Measurements from ENCODE around the gene SFRP2. TPM values are rescaled to one million over a fixed set of nuclear protein-coding genes. Genes with fewer than 3 reads are reported as not detected.

Gene SFRP2
- total and polyA plus RNA-seq, 2 donors from 2014 or later, result 4.1 TPM; not detected in 1

DNA sequence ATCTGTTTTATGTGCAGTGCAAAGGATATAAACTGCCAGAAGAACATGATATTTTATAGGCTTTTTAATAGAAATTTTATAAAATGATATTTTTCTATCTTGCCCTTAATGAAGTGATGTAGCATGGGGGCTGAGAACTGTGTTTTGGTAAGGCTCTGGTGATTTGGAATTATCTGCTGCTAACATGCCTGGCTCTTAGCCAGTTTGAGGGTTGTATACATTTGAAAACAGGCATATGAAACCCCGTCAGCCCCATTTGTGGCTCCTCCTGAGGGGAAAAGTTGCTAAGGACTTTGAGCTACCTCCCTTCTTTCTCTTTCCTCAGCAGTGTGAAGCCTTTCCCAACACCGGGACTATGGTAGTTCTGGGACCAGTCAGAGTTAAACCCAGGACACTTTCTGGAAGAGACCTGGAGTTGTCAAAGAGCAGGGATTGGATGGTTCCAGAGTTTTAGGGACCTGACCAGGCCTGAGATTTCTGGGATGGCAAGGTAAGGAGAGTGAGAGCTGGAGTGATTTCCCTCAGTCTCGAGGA is 4.7 kb downstream of the SFRP2 start:
- intact Hi-C loops (cut with DNase I), result no loop called here

DNA sequence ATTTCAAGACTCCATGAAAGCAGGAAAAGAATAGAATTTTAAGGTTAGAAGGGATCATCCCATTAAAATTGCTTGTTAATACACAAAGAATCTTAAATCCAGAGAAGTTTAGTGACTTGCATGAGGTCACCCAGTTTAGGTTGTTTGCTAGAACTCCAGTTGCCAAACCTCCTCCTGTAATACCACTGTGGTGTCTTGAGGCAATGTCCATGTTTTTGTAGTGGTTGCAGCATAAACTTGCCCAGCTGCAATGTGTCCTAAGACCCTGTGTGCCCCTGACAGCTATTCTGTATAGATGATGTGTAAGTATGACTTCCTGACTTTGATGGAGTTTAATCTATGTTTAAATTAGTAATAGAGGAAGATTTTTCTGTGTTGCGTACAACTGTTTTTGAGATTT is 6.3 kb downstream of the SFRP2 start:
- intact Hi-C loops (cut with DNase I), result no loop called here
- Histone ChIP-seq H3K4me1 (ENCODE audit: control insufficient read depth in 2 of 3, insufficient read depth in 2 of 3, low read depth in 1 of 3, low read length in 3 of 3) (no peaks in the 10 kb centered on the region), H3K9ac (ENCODE audit: low read length in 3 of 3) (no peak overlapping the region), H3K36me3 (ENCODE audit: control insufficient read depth in 2 of 3, insufficient read depth in 3 of 3, low read length in 3 of 3) (no peaks in the 10 kb centered on the region), H3K27ac (ENCODE audit: low read depth in 2 of 2, low read length in 2 of 2) (no peak overlapping the region), H3K4me3 (ENCODE audit: low read length in 3 of 3) (no peak overlapping the region), H3K27me3 (ENCODE audit: control insufficient read depth, insufficient read depth, low read length) (no peaks in the 10 kb centered on the region), H3K9me3 (ENCODE audit: control insufficient read depth in 2 of 3, insufficient read depth in 1 of 3, low read length in 3 of 3) (peaks cover 0 to 5% (median 3%) of the 10 kb centered on the region in 3 donors)
- TF ChIP-seq, protein P1, sequence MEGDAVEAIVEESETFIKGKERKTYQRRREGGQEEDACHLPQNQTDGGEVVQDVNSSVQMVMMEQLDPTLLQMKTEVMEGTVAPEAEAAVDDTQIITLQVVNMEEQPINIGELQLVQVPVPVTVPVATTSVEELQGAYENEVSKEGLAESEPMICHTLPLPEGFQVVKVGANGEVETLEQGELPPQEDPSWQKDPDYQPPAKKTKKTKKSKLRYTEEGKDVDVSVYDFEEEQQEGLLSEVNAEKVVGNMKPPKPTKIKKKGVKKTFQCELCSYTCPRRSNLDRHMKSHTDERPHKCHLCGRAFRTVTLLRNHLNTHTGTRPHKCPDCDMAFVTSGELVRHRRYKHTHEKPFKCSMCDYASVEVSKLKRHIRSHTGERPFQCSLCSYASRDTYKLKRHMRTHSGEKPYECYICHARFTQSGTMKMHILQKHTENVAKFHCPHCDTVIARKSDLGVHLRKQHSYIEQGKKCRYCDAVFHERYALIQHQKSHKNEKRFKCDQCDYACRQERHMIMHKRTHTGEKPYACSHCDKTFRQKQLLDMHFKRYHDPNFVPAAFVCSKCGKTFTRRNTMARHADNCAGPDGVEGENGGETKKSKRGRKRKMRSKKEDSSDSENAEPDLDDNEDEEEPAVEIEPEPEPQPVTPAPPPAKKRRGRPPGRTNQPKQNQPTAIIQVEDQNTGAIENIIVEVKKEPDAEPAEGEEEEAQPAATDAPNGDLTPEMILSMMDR (IDR thresholded peaks at IDR 0.05; ENCODE audit: borderline replicate concordance, extremely low read depth, insufficient read depth), result no peak
- DNase-seq, result peak in 1 of 5 donors; percentile 26
- FAIRE-seq, result no peak

More for the DNA sequence above, 4.7 kb downstream of the SFRP2 start:
- Histone ChIP-seq H3K27me3 (ENCODE audit: control insufficient read depth, insufficient read depth, low read length) (peaks cover 4% of the 10 kb centered on the region), H3K9me3 (ENCODE audit: control insufficient read depth in 2 of 3, insufficient read depth in 1 of 3, low read length in 3 of 3) (no peaks in the 10 kb centered on the region), H3K9ac (ENCODE audit: low read length in 3 of 3) (no peak overlapping the region), H3K27ac (ENCODE audit: low read depth in 2 of 2, low read length in 2 of 2) (no peak overlapping the region), H3K36me3 (ENCODE audit: control insufficient read depth in 2 of 3, insufficient read depth in 3 of 3, low read length in 3 of 3) (no peaks in the 10 kb centered on the region), H3K4me3 (ENCODE audit: low read length in 3 of 3) (no peak overlapping the region), H3K4me1 (ENCODE audit: control insufficient read depth in 2 of 3, insufficient read depth in 2 of 3, low read depth in 1 of 3, low read length in 3 of 3) (peaks cover 0 to 3% (median 0%) of the 10 kb centered on the region in 3 donors)
- DNase-seq (no peak), FAIRE-seq (no peak)
- TF ChIP-seq, protein P1 (IDR thresholded peaks at IDR 0.05; ENCODE audit: borderline replicate concordance, extremely low read depth, insufficient read depth), result no peak

DNA sequence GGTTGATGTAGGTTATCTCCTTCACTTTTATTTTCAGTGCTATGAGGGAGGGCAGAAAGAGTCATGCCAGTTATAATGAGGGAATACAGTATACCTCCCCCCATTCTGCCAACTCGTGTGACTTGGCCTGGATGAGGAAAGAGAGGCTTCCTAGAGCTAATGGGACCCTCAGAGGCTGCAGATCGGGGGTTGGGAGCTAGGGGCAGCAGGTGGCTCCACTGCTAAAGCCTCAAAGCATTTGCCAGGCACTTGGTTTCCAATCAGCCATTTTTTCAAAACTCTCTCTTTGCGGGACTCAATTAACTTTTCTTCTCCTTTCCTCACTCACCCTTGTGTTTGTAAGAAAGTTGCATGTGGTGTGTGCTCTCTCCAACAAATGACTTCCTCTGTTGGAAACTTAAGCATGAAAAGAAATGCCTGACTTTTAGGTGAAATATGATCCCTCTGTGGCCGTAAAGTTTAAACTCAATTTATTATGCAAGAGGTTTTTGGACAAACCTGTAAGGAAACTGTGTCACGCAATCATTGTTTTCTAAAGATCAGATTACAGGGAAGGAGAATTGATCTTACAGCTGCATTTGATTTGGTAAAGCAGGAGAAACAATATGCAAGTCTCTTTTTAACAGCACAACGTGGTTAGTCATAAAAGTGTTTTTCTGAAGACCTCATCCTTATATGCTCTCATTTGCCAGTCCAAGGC is 7.0 kb downstream of the SFRP2 start:
- FAIRE-seq (no peak), DNase-seq (peak in 3 of 5 donors; percentile 37 to 82 (median 80))
- Histone ChIP-seq H3K27me3 (ENCODE audit: control insufficient read depth, insufficient read depth, low read length) (no peaks in the 10 kb centered on the region), H3K4me3 (ENCODE audit: low read length in 3 of 3) (no peak overlapping the region), H3K9ac (ENCODE audit: low read length in 3 of 3) (no peak overlapping the region), H3K36me3 (ENCODE audit: control insufficient read depth in 2 of 3, insufficient read depth in 3 of 3, low read length in 3 of 3) (no peaks in the 10 kb centered on the region), H3K4me1 (ENCODE audit: control insufficient read depth in 2 of 3, insufficient read depth in 2 of 3, low read depth in 1 of 3, low read length in 3 of 3) (no peaks in the 10 kb centered on the region), H3K27ac (ENCODE audit: low read depth in 2 of 2, low read length in 2 of 2) (no peak overlapping the region), H3K9me3 (ENCODE audit: control insufficient read depth in 2 of 3, insufficient read depth in 1 of 3, low read length in 3 of 3) (peaks cover 0 to 5% (median 3%) of the 10 kb centered on the region in 3 donors)
- TF ChIP-seq, protein P1 (IDR thresholded peaks at IDR 0.05; ENCODE audit: borderline replicate concordance, extremely low read depth, insufficient read depth), result no peak
- intact Hi-C loops (cut with DNase I), result no loop called here

Measured in kidney (tissue), 14 donors.